PC-3 (cell line): Measurements from ENCODE around the gene IRX2. TPM values are rescaled to one million over a fixed set of nuclear protein-coding genes. Genes with fewer than 3 reads are reported as not detected.

Experiments
- ATAC-seq: fragments of 200-7000 bp; cut with Tn5 transposase; 2 replicates; pipeline ENCODE4 v1.9.1; 2020; ENCODE audit warnings: mild to moderate bottlenecking, moderate library complexity
- BruUV-seq: library from RNA; stranded (reverse); fragments of 400-500 nt; replicated peaks from 2 replicates; lab custom pipeline; 2021; lab: Mats Ljungman, UMichigan
- CTCF ChIA-PET: fragments of 300-600 bp; sonication (Branson Sonifier 250); formaldehyde crosslinking; loops from one replicate; lab custom pipeline; 2022; ENCODE audit warnings: antibody characterized with exemption; lab: Charles Lee
- POLR2A ChIA-PET: fragments of 300-600 bp; sonication (Branson Sonifier 250); formaldehyde crosslinking; loops from one replicate; lab custom pipeline; 2022; ENCODE audit warnings: antibody characterized with exemption; ENCODE audit not compliant: unreplicated experiment; lab: Charles Lee
- DNase-seq: peaks from one replicate; pipeline ENCODE4 v3.0.0-alpha.2; 2015
- H2AFZ ChIP-seq: fragments of 300-600 bp; sonication (generic); 2 replicates; pipeline ENCODE4 v1.6.0; 2016; ENCODE audit warnings: antibody characterized with exemption, low read length
- H3F3A ChIP-seq: fragments of 300-600 bp; sonication (generic); one replicate; pipeline ENCODE4 v1.6.0; 2017; ENCODE audit warnings: antibody characterized with exemption, low read length, control low read depth, mild to moderate bottlenecking; ENCODE audit not compliant: unreplicated experiment
- H3K27ac ChIP-seq: fragments of 300-600 bp; sonication (generic); 2 replicates; pipeline ENCODE4 v1.5.1; 2016; ENCODE audit warnings: mild to moderate bottlenecking, low read length
- H3K27me3 ChIP-seq: fragments of 300-600 bp; sonication (generic); 2 replicates; pipeline ENCODE4 v1.6.1; 2016; ENCODE audit warnings: low read length, mixed read lengths
- H3K36me3 ChIP-seq: fragments of 300-600 bp; sonication (generic); 2 replicates; pipeline ENCODE4 v1.6.1; 2016; ENCODE audit warnings: low read depth, mixed run types, low read length, mixed read lengths
- H3K4me1 ChIP-seq: fragments of 300-600 bp; sonication (generic); 2 replicates; pipeline ENCODE4 v1.5.1; 2016; ENCODE audit warnings: low read length; ENCODE audit not compliant: insufficient read depth
- H3K4me2 ChIP-seq: fragments of 300-600 bp; sonication (generic); 2 replicates; pipeline ENCODE4 v1.6.0; 2016; ENCODE audit warnings: low read length
- H3K4me3 ChIP-seq: fragments of 300-600 bp; sonication (generic); 2 replicates; pipeline ENCODE4 v1.5.1; 2016; ENCODE audit warnings: mild to moderate bottlenecking, low read length, mixed read lengths
- H3K79me2 ChIP-seq: fragments of 300-600 bp; sonication (generic); 2 replicates; pipeline ENCODE4 v1.6.1; 2017; ENCODE audit warnings: low read length, mixed read lengths
- H3K9ac ChIP-seq: fragments of 300-600 bp; sonication (generic); 2 replicates; pipeline ENCODE4 v1.6.0; 2016; ENCODE audit warnings: mild to moderate bottlenecking, low read length
- H3K9me2 ChIP-seq: fragments of 300-600 bp; sonication (generic); replicated peaks from 2 replicates; pipeline ENCODE4 v1.6.1; 2016; ENCODE audit warnings: mixed run types, low read length, mixed read lengths
- H3K9me3 ChIP-seq: fragments of 300-600 bp; sonication (generic); 2 replicates; pipeline ENCODE4 v1.6.1; 2016; ENCODE audit warnings: low read length, mixed read lengths
- H4K20me1 ChIP-seq: fragments of 300-600 bp; sonication (generic); 2 replicates; pipeline ENCODE4 v1.6.1; 2016; ENCODE audit warnings: low read length, mixed read lengths
- CTCF ChIP-seq: fragments of 300-600 bp; sonication (generic); conservative IDR thresholded peaks from 2 replicates; pipeline ENCODE4 v1.5.1; 2017; ENCODE audit warnings: antibody characterized with exemption, low read depth, mild to moderate bottlenecking, low read length
- EZH2 ChIP-seq: fragments of 300-600 bp; sonication (generic); IDR thresholded peaks from one replicate; pipeline ENCODE4 v1.6.1; 2017; ENCODE audit warnings: antibody characterized with exemption, mild to moderate bottlenecking, low read length; ENCODE audit not compliant: unreplicated experiment
- EZH2phosphoT487 ChIP-seq: fragments of 300-600 bp; sonication (generic); IDR thresholded peaks from 2 replicates; pipeline ENCODE4 v1.6.1; 2018; ENCODE audit warnings: mild to moderate bottlenecking, antibody characterized with exemption, low read length, borderline replicate concordance
- intact Hi-C: fragments of 100-400 bp; cut with micrococcal nuclease; formaldehyde crosslinking; loops from 2 replicates; pipeline ENCODE4 v1.9.0; 2023
- total RNA-seq: library from RNA; depleted of rRNA; stranded (reverse); fragments of >200 nt; gene quantifications from 2 replicates; pipeline ENCODE4 v1.2.3, GENCODE V29; 2014

Gene IRX2
- total RNA-seq, 1 experiment from 2014 or later = 10.4 TPM

GRCh38 chr5:2797160-2797559 lies 45.7 kb upstream of the IRX2 start:
- TF ChIP-seq EZH2phosphoT487 (no peak), CTCF (no peak), EZH2 (no peak)
- Histone ChIP-seq H3K79me2 (no peaks in the 10 kb centered on the region), H2AFZ (no peak overlapping the region), H3F3A (no peaks in the 10 kb centered on the region), H3K9me2 (no peaks in the 10 kb centered on the region), H3K4me2 (no peak overlapping the region), H3K4me1 (no peaks in the 10 kb centered on the region), H3K27ac (no peak overlapping the region), H3K4me3 (no peak overlapping the region), H3K36me3 (no peaks in the 10 kb centered on the region), H4K20me1 (no peaks in the 10 kb centered on the region), H3K9ac (no peak overlapping the region), H3K9me3 (0 out of 2 replicates have a peak, but pooled peaks cover 4% of the 10 kb centered on the region), H3K27me3 (peaks cover 31% of the 10 kb centered on the region)
- intact Hi-C loops = no loop called here
- no TSS peak for BruUV-seq
- ChIA-PET POLR2A (no interaction called here), CTCF (no interaction called here)
- no peak for DNase-seq
- ATAC-seq = no peak

GRCh38 chr5:2783223-2783622 lies 31.7 kb upstream of the IRX2 start:
- Histone ChIP-seq H3K27me3 (no peaks in the 10 kb centered on the region), H3K9ac (no peak overlapping the region), H3K9me3 (0 out of 2 replicates have a peak, but pooled peaks cover 6% of the 10 kb centered on the region), H3K4me2 (no peak overlapping the region), H3K9me2 (no peaks in the 10 kb centered on the region), H2AFZ (no peak overlapping the region), H3K4me1 (peaks cover 15% of the 10 kb centered on the region), H4K20me1 (no peaks in the 10 kb centered on the region), H3K27ac (no peak overlapping the region), H3F3A (no peaks in the 10 kb centered on the region), H3K79me2 (no peaks in the 10 kb centered on the region), H3K36me3 (no peaks in the 10 kb centered on the region), H3K4me3 (no peak overlapping the region)
- TF ChIP-seq CTCF (peak; percentile 42; the same call in 1 of the 2 replicates), EZH2 (no peak)
- DNase-seq = no peak
- no TSS peak for BruUV-seq
- ChIA-PET CTCF (no interaction called here), POLR2A (no interaction called here)
- ATAC-seq = no peak; the same call in 1 of the 2 replicates
- intact Hi-C loops = no loop called here

- Histone ChIP-seq H3K27ac (no peak overlapping the region), H3K27me3 (no peaks in the 10 kb centered on the region), H3K9ac (no peak overlapping the region), H3F3A (no peaks in the 10 kb centered on the region), H3K9me3 (0 out of 2 replicates have a peak, but pooled peaks cover 6% of the 10 kb centered on the region), H2AFZ (no peak overlapping the region), H3K9me2 (no peaks in the 10 kb centered on the region), H3K4me3 (no peak overlapping the region), H3K36me3 (no peaks in the 10 kb centered on the region), H3K4me1 (peaks cover 15% of the 10 kb centered on the region), H3K4me2 (no peak overlapping the region), H3K79me2 (no peaks in the 10 kb centered on the region), H4K20me1 (no peaks in the 10 kb centered on the region)
- CTCF ChIA-PET = no interaction called here
- TF ChIP-seq EZH2phosphoT487 (no peak), EZH2 (no peak), CTCF (no peak)
- intact Hi-C loops = no loop called here
- POLR2A ChIA-PET = no interaction called here
- ATAC-seq (no peak), DNase-seq (no peak)
- no TSS peak for BruUV-seq
Measured at GRCh38 chr5:2782658-2783057, 31.2 kb upstream of the IRX2 start.
